ENCODE data around the gene SIX1.

SIX1 gene

GRCh38 chr14:60616461-60616959 is 32.8 kb downstream of the SIX1 start:
- FAIRE-seq (no peak), DNase-seq (ENCODE audit: extremely low spot score, insufficient read length, low read depth) (no peak)

GRCh38 chr14:60602291-60602690 is 47.0 kb downstream of the SIX1 start:
- FAIRE-seq (no peak), DNase-seq (ENCODE audit: extremely low spot score, insufficient read length, low read depth) (no peak)

DNA sequence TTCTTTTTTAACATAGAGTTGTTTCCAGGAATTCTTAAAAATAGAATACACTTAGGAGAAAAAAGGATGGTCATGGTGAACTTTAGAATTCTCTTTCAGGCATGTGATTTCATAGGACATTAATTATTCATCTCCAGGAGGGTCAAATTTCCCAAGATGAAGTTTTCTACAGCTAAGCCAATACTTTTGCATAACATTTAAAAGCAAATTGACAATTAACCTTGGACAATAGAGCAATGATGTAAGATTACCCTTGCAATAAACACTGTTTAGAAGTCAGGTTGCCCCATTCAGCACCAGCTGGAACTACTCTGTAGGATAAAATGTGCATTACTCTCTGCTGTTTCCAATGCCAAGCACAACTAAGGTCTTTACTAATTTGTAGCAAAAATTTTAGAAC is 49.5 kb downstream of the SIX1 start:
- DNase-seq (ENCODE audit: extremely low spot score, insufficient read length, low read depth) (no peak), FAIRE-seq (no peak)

GRCh38 chr14:60596139-60596538 is 53.1 kb downstream of the SIX1 start:
- no peak for FAIRE-seq

GRCh38 chr14:60594062-60594461 is 55.2 kb downstream of the SIX1 start:
- FAIRE-seq: no peak
- DNase-seq (ENCODE audit: extremely low spot score, insufficient read length, low read depth): no peak

More at GRCh38 chr14:60596139-60596538, 53.1 kb downstream of the SIX1 start:
- DNase-seq (ENCODE audit: extremely low spot score, insufficient read length, low read depth): no peak

All from GM18507 (cell line).